SIG-M5 (cell line): ENCODE measurements around the gene UBASH3A.

Experiments used
- DNase-seq: peaks from one replicate; lab custom pipeline; 2025; lab: John Stamatoyannopoulos, UW

UBASH3A gene

DNA sequence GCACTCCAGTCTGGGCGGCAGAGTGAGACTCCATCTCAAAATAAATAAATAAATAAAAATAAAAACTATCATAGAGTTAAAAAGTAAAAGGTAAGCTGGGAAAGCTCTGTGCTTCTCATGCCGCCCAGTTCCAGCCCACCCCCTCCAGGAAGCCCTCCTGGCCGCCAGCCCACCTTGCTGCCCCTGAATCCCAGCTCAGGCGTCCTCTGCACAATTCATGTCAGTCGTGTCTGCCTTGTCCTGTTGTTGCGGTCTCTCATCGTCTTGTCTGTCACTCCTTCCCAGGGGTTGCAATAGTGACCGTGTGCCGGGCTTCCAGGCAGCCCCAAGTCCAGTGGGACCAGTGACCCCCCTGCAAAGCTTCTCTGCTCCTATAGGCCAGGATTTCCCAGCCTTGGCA, 48.2 kb downstream of the UBASH3A start:
- no peak for DNase-seq

DNA sequence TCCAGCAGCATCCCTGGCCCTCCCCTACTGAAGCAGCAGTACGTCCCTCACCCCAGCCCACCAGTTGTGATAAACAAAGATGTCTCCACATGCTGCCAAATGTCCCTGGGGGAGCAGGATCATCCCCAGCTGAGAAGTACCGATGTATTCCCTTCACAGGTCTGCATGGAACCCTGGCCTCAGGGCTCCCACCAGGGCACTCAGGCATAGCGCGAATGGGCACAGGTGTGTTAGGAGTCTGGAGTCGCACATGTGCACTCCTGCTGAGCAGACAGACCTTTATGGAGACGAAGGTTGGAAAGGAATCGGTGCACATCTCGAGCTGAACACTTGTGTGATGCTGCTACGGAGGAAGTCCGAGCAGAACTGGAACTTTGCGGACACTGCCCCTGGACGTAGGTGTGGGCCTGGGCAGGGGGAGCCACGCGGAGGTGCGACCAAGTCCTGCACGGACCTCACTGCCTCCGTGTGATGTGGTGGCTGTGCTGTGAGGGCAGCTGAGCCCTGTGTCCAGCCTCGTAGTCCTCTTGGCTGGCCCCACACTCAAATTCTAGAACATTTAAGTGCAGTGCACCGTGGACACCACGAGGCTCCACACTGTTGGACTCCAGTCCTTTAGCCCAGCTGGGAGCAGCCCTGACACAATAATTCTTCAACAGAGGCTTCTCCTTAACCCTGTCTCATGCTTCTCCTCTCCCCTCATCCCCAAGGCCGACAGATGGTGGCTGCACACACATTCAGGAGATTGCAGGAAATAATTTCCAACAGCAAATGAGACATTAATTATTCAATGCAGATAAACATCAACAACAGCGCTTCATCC, 48.9 kb downstream of the UBASH3A start:
- DNase-seq, result no peak

DNA sequence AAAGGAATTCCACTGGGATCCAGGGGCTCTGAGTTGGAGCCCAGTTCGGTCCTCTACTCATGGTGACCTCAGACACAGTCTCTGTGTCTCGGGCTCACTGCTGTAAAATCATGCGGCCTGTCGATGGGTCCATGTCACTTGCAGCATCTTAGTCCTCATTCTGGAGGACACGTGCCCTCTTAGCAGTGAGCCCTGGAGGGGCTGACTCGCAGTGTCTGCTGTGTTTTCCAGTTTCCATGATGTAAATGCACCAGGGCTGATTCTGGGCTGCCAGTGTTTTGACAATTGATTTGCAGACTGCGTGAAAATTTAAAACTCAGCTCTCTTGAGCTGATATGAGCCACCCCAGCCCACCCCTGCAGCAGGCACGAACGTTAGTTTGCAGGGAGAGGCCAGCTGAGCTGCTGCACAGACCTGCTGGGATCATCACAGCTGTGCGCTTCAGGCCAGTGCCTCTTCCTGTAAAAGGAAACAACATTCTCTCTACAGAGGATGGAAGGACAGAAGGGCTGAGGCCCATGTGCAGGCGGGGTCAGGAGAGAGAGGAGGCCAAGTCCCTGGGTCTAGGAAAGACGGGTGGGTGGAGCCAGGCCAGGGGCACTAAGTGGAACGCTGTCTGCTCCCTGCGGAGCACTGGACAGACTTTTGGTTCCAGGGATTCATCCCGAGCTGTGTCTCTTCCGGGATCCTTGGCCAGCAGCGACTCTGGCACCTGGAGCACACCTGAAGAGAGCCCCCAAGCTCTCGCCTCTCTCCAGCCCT, 49.7 kb downstream of the UBASH3A start:
- DNase-seq, result no peak

DNA sequence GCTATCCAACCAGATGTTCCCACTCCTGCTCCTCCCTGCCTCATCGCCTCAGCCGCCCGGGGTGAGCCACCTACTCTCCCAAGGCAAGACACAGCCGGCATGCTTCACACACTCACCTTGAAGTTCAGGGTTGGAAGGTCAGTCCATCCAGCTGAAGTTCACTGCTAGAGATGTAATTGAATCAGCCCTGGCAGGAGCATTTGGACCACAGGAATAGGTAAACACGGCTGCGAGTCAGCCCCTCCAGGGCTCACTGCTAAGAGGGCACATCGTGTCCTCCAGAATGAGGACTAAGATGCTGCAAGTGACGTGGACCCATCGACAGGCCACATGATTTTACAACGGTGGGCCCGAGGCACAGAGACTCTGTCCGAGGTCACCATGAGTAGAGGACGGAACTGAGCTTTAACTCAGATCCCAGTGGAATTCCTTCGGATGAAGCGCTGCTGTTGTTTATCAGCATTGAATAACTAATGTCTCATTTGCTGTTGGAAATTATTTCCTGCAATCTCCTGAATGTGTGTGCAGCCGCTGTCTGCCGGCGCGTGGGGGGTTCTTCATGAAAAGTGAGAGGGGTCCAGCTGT, 50.4 kb downstream of the UBASH3A start:
- no peak for DNase-seq

DNA sequence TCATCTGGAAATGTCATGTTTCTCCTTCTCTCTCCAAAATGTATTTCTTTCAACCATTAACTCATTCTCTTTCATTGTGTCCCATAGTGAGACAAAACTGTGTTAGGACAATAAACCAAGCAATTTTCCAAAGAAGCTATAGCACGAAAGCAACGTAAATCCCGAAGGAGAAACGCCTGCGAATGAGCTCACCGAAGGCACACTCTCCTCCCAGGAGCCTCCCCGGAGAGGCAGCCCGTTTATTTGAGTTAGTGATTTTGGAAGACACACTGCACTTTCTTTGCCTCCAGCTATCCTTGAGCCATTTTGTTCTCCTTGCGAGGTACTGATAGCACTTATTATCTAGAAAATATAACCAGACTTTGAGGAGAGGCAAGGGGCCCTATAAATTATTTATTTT, 51.1 kb downstream of the UBASH3A start:
- no peak for DNase-seq

DNA sequence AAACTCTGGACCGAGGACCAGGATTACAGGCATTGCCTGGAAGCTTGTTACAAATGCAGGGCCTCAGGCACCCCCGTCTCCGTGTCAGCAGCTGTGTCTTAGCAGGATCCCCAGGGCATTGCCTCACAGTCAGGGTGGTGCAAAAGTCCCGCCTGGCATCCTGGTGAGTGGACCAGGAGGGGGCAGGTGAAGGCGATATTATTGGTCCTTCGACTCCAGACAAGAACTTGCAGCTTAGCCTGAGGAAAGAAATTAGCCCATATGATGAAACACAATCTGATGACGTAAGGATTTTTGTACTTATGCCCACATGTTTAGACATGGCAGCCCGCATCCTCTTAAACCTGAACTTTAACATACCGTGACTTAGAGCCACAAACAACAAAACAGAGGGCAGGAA, 51.5 kb downstream of the UBASH3A start:
- DNase-seq, result no peak

DNA sequence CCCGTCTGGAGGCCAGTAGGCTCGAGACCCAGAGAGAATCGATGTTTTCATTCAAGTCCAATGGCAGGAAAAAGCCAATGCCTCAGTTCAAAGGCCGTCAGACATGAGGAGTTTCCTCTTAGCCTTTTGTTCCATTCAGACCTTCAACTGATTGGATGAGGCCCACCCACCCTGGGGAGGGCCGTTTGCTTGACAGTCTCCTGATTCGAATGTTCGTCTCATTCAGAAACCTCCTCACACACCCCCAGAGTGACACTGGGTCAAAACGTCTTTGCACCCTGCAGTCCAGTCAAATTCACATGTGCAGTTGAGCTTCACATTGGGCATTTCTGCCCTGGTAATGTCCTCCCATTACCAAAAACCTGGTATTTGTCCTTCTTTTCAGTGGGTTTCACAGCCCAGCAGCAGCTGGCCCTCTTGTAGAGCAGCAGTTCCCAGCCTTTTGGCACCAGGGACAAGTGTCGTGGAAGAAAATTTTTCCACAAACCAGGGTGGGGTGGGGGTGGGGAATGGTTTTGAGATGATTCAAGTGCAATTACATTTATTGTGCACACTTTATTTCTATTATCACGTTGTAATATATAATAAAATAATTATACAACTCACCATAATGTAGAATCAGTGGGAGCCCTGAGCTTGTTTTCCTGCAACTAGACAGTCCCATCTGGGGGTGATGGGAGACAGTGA, 52.2 kb downstream of the UBASH3A start:
- DNase-seq, result no peak

DNA sequence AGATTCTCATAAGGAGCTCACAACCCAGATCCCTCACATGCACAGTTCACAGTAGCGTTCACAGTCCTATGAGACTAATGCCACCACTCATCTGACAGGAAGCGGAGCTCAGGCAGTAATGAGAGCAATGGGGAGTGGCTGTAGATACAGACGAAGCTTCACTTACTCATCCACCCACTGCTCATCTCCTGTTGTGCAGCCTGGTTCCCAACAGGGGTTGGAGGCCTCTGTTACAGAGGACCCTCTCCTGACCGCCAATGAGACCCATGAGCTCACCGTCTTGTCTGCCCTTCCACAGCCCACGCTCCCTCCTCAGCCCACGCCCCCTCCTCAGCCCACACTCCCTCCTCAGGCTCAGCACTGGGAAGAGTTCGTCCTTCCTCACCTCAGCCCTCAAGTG, 52.8 kb downstream of the UBASH3A start:
- no peak for DNase-seq

DNA sequence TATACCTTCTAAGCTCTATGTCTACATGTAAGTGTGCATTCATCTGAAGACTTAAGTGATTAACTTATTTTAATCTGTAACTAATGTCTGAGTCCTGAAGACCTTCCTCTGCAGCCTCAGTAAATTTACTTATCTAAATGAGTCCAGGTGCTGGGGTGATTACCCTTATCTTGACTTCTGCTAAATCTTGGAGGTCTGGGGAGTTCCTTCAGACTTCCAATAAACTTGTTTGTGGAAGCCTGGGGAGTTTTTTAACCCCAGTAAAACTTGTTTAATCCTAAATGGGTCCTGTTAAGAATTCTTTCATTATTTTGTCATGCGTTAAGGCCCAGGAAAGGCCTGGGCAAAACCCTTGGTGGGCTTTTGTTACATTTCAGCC, 55.4 kb downstream of the UBASH3A start:
- DNase-seq, result no peak

DNA sequence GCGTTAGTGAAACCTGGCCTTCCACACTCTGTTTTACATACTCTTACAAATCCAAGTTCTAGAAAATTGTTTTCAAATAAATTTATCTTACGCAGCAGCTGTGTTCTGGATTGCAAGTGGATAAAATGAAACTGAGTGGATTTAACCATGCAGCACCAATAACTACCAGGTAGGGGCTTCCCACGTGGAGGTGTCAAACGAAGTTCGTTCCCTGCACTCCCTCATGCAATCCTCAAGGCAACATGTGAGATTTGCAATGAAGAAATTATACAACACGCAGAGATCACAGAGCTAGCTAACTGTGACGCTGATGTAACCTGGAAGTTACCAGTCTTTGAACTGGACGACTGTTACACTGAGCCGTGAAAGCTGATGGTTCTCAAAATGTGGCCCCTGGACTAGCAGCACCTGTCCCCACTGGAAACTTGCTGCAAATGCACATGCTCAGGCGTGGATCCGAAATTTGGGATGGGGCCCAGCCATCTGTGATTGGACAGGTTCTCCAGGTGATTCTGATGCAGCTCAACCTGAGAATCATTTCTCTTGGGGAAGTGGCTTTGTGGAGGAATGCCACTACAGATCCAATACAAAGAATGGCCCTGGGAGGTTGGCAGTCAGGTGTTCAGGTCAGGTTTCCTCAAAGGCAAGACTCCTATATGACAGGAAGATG, 56.0 kb downstream of the UBASH3A start:
- DNase-seq, result no peak

DNA sequence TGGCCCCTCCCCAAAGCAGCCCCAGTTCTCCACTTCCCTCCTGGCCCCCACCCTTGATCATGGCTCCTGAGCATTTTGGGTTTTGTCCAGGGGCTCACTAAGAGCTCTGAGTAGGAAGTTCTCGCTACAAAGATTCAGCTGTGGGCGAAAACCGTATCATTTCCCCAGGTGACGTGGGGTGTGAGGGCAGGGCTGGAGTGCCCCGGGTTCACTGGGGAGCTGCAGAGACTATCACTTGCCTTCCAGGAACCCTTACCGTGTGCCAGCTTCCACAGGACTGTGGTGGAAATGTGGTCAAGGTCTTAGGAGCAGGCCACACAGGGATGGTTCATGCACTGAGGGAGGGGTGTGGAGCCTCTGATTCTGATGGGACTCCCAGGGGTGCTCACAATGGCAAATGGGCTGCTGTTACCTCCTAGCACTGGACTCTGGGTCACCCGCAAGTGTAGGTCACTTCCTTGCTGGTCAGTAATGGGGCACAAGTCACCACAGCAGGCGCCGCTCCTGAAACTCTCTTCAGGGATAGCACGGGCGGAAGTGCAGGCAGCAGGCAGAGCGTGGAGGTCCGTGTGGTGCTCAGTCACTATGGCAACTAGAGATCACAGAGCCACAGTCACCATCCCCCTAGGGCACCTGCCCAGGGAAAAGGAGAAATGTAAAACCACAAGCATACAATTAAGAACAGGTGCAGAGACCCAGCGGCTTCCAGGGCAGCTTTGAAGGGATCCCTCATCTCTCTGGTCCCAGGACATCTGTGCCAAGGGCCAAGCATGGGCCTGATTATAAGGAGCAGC, 56.9 kb downstream of the UBASH3A start:
- DNase-seq, result no peak

DNA sequence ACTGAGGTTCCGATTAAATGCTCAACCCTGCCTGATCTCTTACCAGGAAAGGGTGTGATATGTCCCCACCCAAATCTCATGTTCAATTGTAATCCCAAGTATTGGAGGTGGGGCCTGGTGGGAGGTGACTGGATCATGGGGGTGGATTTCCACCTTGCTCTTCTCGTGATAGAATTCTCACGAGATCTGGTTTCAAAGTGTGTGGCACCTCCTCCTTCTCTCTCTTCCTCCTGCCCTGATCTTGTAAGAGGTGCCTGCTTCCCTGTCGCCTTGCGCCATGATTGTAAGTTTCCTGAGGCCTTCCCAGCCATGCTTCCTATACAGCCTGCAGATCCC, 57.5 kb downstream of the UBASH3A start:
- no peak for DNase-seq

DNA sequence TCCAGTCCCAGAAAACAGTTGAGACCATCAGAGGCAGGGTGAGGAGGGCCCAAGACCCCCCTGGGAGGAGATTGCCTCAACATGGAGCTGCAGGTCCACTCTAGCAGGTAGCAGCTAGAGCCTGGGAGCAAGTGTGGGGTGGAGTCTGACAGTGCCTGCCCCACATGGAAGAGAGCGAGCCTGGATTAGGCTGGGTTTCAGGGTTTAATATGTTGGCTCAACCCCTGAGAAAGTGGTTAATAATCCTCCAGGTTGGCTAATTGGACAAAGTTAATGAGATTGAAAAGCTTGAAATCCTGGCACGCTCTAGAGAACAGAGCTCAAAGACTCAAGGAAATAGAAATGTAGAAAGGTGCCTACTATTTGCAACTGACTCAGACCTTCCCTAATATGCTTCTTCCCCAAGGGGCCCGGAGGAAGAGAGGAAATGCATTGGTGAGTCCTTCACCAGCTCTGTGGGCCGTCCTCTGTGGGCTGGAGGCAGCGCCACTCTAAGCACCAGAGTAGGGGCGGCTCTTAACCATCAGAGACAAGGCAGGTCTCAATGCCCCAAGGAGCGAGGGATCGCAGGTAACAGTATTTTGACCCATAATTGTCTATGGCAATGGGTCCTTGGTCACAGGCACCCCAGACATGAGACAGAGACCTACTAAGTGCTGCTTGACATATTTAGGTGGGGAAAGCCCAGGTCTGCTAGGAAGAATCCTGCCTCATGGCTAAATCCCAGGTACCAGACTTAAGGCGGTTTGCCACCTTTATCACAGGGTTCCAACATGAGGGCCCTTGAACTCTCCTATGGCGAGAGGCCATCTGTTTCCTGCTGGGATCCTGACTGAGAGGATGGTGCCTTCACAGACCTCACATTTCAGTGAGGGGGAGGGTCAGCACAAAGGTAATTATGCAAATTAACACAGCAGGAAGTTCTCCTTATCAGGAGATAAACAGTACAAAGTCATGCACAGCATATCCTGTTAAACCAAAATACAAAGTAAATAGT, 58.5 kb downstream of the UBASH3A start:
- DNase-seq, result no peak

DNA sequence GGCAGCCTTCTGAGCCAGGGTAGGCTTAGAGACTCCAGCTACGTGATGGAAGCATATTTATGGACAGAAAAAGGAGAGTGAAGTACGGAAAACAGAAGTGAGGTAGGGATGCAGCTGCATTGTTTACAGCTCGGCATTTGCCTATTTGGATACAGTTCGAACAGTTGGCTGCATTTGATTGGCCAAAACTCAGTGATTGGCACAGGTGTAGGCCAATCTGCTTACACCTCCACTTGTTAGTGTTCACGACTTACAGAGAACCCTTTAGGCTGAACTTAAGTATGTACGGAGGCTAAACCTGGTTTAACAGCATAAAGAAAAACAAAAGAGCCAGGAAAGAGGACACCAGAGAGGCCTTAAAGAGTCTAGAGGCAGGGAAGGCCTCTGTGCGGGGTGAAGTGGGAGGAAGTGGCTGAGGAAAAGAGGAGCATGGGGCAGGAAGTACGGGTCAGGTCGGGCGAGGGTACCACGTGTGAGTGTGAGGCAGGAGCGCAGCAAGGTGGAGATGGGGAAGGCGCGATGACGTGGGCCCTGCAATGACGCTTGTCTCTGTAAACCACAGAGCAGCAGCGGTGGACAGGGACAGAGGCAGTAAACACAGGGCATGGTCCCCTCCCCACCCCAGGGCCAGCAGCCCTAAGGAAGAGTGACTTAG, 60.3 kb downstream of the UBASH3A start:
- DNase-seq, result no peak

DNA sequence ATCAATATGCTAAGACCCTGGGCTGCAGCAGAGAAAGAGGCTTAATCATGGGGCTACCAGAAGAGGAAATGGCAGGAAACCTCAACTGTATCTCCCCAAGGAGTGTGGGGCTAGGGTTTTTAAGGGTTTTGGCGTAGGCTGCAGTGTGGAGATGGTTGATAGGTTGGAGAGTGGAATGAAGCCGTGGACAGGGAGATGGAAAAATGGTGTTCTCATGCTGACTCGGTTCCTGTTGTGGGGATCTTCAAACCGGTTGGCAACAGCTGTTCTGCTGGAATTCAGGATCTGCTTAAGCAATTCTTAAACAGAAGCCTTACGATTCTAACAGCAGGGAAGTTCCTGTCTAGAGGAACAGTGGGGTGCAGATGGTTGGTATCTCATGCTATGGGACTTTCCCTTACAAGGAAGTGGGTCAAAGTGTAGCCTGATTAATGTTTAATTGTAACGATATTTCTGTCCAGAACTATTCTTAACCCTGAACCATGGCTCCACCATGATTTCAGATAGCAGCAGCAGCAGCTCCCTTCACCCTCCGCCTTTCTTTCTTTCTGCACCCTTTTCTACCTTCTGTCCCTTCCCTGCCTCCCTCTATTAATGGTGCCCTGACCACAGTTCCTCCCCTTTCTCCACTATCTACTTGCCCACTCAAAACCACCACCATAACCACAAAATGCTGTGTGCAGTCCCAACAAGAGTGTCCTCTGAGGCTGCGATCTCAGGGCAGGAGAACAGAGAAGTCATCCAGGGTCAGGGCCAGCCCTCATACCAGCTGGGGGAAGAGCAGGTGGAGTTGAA, 61.5 kb downstream of the UBASH3A start:
- DNase-seq, result no peak

DNA sequence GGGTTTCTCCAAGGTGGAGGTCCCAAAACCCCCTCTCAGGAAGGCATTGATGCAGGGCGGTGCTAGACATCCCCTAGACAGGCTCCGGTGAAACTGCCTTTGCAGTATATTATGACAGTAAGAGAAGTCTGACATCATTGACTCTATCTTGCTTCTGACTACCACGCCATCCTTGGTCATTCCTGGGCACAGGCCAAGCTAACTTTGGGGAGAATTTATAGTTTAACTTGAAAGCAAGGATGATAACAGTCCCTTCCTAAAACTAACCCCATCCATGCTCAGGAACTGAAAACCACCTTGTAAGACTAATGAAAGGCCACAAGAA, 62.1 kb downstream of the UBASH3A start:
- no peak for DNase-seq

DNA sequence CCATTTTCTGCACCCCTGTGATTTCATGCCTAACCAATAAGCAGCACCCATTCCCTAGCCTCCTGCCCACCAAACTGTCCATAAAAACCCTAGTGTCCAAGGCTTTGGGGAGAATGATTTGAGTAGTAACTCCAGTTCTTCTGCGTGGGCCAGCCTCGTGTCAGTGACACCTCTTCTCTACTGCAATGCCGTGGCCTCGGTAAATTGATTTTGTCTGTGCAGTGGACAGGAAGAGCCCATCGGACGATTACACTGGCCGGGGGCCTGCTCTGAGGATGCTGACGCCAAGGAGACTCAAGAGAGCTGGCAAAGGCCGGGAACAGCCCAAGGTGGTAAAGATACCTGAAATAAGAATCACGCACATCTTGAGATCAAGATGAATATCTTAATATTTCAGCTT, 63.0 kb downstream of the UBASH3A start:
- no peak for DNase-seq

DNA sequence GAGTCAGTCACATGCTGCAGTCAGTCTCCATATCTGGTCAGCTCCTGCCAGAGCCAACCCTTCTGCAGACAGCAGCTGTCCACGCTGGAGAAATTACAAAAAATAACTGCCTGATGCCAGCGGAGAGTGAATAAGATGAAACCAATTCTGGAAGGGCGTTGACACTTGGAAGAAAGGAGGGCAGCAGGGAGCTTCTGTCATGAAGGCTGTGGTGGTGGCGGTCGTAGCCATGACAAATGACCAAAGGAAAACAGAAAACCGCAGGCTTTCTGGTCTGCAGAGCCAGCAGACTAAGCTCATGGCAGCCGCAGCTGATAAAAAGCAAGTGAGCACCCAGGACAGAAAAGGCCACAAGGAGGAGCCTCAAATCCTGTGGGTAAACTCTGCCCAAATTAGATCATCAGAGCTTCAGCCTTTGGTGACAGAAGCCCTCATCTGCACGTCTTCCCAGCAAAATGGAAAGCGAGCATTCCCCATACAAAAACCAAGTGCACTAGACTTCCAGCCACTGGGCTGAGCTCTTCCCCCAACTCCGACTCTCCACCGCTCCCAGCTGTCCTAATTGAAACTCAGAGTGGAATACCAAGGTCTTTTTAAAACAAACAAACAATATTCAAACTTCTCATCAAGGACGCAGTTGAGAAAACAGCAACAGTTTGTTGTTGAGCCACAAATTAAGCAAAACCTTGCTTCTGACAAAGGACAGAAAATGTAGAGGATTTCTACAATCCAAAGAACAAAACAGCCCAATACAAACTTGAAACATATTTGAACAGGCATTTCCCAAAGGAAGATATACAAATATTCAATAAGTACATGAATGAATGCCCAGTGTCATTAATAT, 63.7 kb downstream of the UBASH3A start:
- no peak for DNase-seq
